HEK293 (cell line): ENCODE data around the gene SLC9A9.

ENCODE experiments used
- CTCF ChIA-PET: fragments of 350-600 bp; formaldehyde crosslinking; extraction: SDS; loops from one replicate; lab custom pipeline; 2021; ENCODE audit warnings: antibody characterized with exemption; lab: Yijun Ruan, JAX
- POLR2A ChIA-PET: fragments of 300-600 bp; formaldehyde crosslinking; extraction: SDS; loops from one replicate; lab custom pipeline; 2020; ENCODE audit warnings: antibody characterized with exemption, inconsistent platforms; lab: Yijun Ruan, JAX
- H3K27ac ChIP-seq: fragments of 200-500 bp; sonication (Bioruptor generic); 2 replicates; pipeline ENCODE4 v1.5.1; 2014; ENCODE audit warnings: low read depth, low read length, control low read depth, inconsistent platforms; ENCODE audit errors: extremely low read depth
- H3K36me3 ChIP-seq, 2 experiments: fragments of 200-500 bp in 1 of 2; sonication (Bioruptor generic) in 1 of 2; 1 replicate in 1 of 2; 2 replicates in 1 of 2; pipeline ENCODE4 v1.5.1; 2014 to 2017; ENCODE audit warnings: inconsistent platforms in 2 of 2, low read length in 2 of 2; ENCODE audit not compliant: control insufficient read depth in 2 of 2, insufficient read depth in 1 of 2
- H3K4me1 ChIP-seq: fragments of 200-500 bp; sonication (Bioruptor generic); 2 replicates; pipeline ENCODE4 v1.5.1; 2014; ENCODE audit warnings: mild to moderate bottlenecking, low read length, inconsistent platforms; ENCODE audit not compliant: control insufficient read depth, insufficient read depth
- H3K4me3 ChIP-seq: 2 replicates; pipeline ENCODE4 v1.5.1; 2011; ENCODE audit warnings: low read depth, mild to moderate bottlenecking, control low read depth, low read length, moderate library complexity
- H3K9me3 ChIP-seq: fragments of 200-500 bp; sonication (Bioruptor generic); 2 replicates; pipeline ENCODE4 v1.5.1; 2014; ENCODE audit warnings: low read depth, low read length, inconsistent platforms; ENCODE audit not compliant: control insufficient read depth, insufficient read depth
- CTCF ChIP-seq: fragments of 450-650 bp; formaldehyde crosslinking; IDR thresholded peaks from 2 replicates; pipeline ENCODE4 v1.5.1; 2016; ENCODE audit warnings: missing biosample characterization, missing genetic modification characterization
- GLIS1 ChIP-seq: fragments of 450-650 bp; formaldehyde crosslinking; IDR thresholded peaks from 2 replicates; pipeline ENCODE4 v1.5.1; 2016; ENCODE audit warnings: missing biosample characterization, missing genetic modification characterization
- KLF9 ChIP-seq: fragments of 450-650 bp; formaldehyde crosslinking; IDR thresholded peaks from 2 replicates; pipeline ENCODE4 v1.5.1; 2016; ENCODE audit warnings: missing biosample characterization, missing genetic modification characterization, low read depth
- ZFHX2 ChIP-seq: fragments of 450-650 bp; formaldehyde crosslinking; conservative IDR thresholded peaks from 2 replicates; pipeline ENCODE4 v1.5.1; 2016; ENCODE audit warnings: missing biosample characterization, missing genetic modification characterization
- ZFP37 ChIP-seq: fragments of 450-650 bp; formaldehyde crosslinking; IDR thresholded peaks from 2 replicates; pipeline ENCODE4 v1.5.1; 2016; ENCODE audit warnings: missing biosample characterization, missing genetic modification characterization
- ZIC2 ChIP-seq: fragments of 450-650 bp; formaldehyde crosslinking; IDR thresholded peaks from 2 replicates; pipeline ENCODE4 v1.5.1; 2016; ENCODE audit warnings: missing biosample characterization, missing genetic modification characterization
- ZNF112 ChIP-seq: fragments of 450-650 bp; formaldehyde crosslinking; IDR thresholded peaks from 2 replicates; pipeline ENCODE4 v1.5.0; 2017; ENCODE audit warnings: missing biosample characterization, missing genetic modification characterization
- ZNF175 ChIP-seq: fragments of 450-650 bp; formaldehyde crosslinking; IDR thresholded peaks from 2 replicates; pipeline ENCODE4 v1.5.1; 2016; ENCODE audit warnings: missing biosample characterization, missing genetic modification characterization
- ZNF324 ChIP-seq: fragments of 450-650 bp; formaldehyde crosslinking; IDR thresholded peaks from 2 replicates; pipeline ENCODE4 v1.5.1; 2016; ENCODE audit warnings: missing biosample characterization, missing genetic modification characterization
- ZNF354C ChIP-seq: fragments of 450-650 bp; formaldehyde crosslinking; IDR thresholded peaks from 2 replicates; pipeline ENCODE4 v1.5.1; 2016; ENCODE audit warnings: missing biosample characterization, missing genetic modification characterization, low read depth, borderline replicate concordance
- ZNF366 ChIP-seq: fragments of 450-650 bp; formaldehyde crosslinking; conservative IDR thresholded peaks from 2 replicates; pipeline ENCODE4 v1.5.1; 2016; ENCODE audit warnings: missing biosample characterization, missing genetic modification characterization
- ZNF426 ChIP-seq: fragments of 450-650 bp; formaldehyde crosslinking; IDR thresholded peaks from 2 replicates; pipeline ENCODE4 v1.5.1; 2017; ENCODE audit warnings: missing biosample characterization, missing genetic modification characterization, mild to moderate bottlenecking, inconsistent platforms, moderate library complexity
- ZNF514 ChIP-seq: fragments of 450-650 bp; formaldehyde crosslinking; IDR thresholded peaks from 2 replicates; pipeline ENCODE4 v1.5.1; 2016; ENCODE audit warnings: missing biosample characterization, missing genetic modification characterization
- ZNF544 ChIP-seq: fragments of 450-650 bp; formaldehyde crosslinking; IDR thresholded peaks from 2 replicates; pipeline ENCODE4 v1.5.0; 2017; ENCODE audit warnings: missing biosample characterization, missing genetic modification characterization
- ZNF548 ChIP-seq: fragments of 450-650 bp; formaldehyde crosslinking; IDR thresholded peaks from 2 replicates; pipeline ENCODE4 v1.5.1; 2016; ENCODE audit warnings: missing biosample characterization, missing genetic modification characterization
- ZNF600 ChIP-seq: fragments of 450-650 bp; formaldehyde crosslinking; IDR thresholded peaks from 2 replicates; pipeline ENCODE4 v1.5.1; 2016; ENCODE audit warnings: missing biosample characterization, missing genetic modification characterization
- ZNF610 ChIP-seq: fragments of 450-650 bp; formaldehyde crosslinking; IDR thresholded peaks from 2 replicates; pipeline ENCODE4 v1.5.1; 2016; ENCODE audit warnings: missing biosample characterization, missing genetic modification characterization, borderline replicate concordance
- ZNF670 ChIP-seq: fragments of 450-650 bp; formaldehyde crosslinking; IDR thresholded peaks from 2 replicates; pipeline ENCODE4 v1.5.1; 2016; ENCODE audit warnings: missing biosample characterization, missing genetic modification characterization, low read depth
- ZNF677 ChIP-seq: fragments of 450-650 bp; IDR thresholded peaks from 2 replicates; pipeline ENCODE4 v1.5.0; 2018; ENCODE audit warnings: missing biosample characterization, mild to moderate bottlenecking, missing genetic modification characterization, moderate library complexity
- ZNF707 ChIP-seq: fragments of 450-650 bp; formaldehyde crosslinking; IDR thresholded peaks from 2 replicates; pipeline ENCODE4 v1.5.1; 2016; ENCODE audit warnings: missing biosample characterization, missing genetic modification characterization
- ZNF785 ChIP-seq: fragments of 450-650 bp; formaldehyde crosslinking; IDR thresholded peaks from 2 replicates; pipeline ENCODE4 v1.5.1; 2016; ENCODE audit warnings: missing biosample characterization, missing genetic modification characterization
- TF ChIP-seq, protein P1 (sequence below): fragments of 450-650 bp; formaldehyde crosslinking; IDR thresholded peaks from 2 replicates; pipeline ENCODE4 v1.5.1; 2016; ENCODE audit warnings: missing biosample characterization, missing genetic modification characterization
- TF ChIP-seq, protein P2 (sequence below): fragments of 450-650 bp; formaldehyde crosslinking; IDR thresholded peaks from 2 replicates; pipeline ENCODE4 v1.5.1; 2016; ENCODE audit warnings: missing biosample characterization, missing genetic modification characterization
- TF ChIP-seq, protein P3 (sequence below): fragments of 450-650 bp; formaldehyde crosslinking; IDR thresholded peaks from 2 replicates; pipeline ENCODE4 v1.5.1; 2016; ENCODE audit warnings: missing biosample characterization, missing genetic modification characterization, borderline replicate concordance

SLC9A9 gene

GRCh38 chr3:143668385-143668784 lies 179.9 kb downstream of the SLC9A9 start:
- ChIA-PET CTCF (no interaction called here), POLR2A (no interaction called here)
- Histone ChIP-seq H3K4me3 (no peak overlapping the region), H3K4me1 (no peaks in the 10 kb centered on the region), H3K9me3 (no peaks in the 10 kb centered on the region), H3K27ac (no peak overlapping the region), H3K36me3 (no peaks in the 10 kb centered on the region)
- TF ChIP-seq ZNF548 (tag by site-specific recombination), result no peak

DNA sequence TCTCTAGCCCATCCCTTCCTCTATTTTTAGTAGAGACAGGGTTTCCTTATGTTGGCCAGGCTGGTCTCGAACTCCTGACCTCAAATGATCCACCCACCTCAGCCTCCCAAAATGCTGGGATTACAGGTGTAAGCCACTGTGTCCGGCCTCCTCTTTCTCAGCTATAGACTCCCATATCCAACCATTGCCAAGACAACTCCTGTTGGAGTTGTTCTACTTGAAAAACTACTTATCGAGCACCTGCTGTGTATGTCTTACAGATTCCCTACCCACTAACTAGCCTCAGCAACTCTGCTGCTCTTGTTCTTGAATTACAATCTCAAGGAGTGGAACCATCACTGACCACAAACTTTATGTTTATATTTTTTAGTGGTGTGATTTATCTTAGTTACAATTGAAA lies 186.6 kb downstream of the SLC9A9 start:
- Histone ChIP-seq H3K36me3 (no peaks in the 10 kb centered on the region), H3K4me3 (no peak overlapping the region), H3K9me3 (no peaks in the 10 kb centered on the region), H3K4me1 (no peaks in the 10 kb centered on the region), H3K27ac (no peak overlapping the region)
- ChIA-PET CTCF (interaction anchor here (2.6 kb wide), 1 partner anchor 13 kb away, joined by 11 read pairs; no protein-coding TSS in a partner anchor), POLR2A (no interaction called here)
- TF ChIP-seq ZIC2 (tag by site-specific recombination) (no peak), ZNF426 (no peak), ZNF514 (tag by site-specific recombination) (no peak), ZFP37 (no peak), ZNF785 (tag by site-specific recombination) (no peak), ZNF670 (tag by site-specific recombination) (no peak), GLIS1 (no peak), CTCF (tag by site-specific recombination) (no peak), ZNF707 (no peak), ZNF544 (tag by site-specific recombination) (no peak), ZNF366 (tag by site-specific recombination) (no peak), KLF9 (tag by site-specific recombination) (no peak), ZNF610 (tag by site-specific recombination) (no peak)
- TF ChIP-seq, protein P1, sequence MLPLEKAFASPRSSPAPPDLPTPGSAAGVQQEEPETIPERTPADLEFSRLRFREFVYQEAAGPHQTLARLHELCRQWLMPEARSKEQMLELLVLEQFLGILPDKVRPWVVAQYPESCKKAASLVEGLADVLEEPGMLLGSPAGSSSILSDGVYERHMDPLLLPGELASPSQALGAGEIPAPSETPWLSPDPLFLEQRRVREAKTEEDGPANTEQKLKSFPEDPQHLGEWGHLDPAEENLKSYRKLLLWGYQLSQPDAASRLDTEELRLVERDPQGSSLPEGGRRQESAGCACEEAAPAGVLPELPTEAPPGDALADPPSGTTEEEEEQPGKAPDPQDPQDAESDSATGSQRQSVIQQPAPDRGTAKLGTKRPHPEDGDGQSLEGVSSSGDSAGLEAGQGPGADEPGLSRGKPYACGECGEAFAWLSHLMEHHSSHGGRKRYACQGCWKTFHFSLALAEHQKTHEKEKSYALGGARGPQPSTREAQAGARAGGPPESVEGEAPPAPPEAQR (tag by site-specific recombination), result no peak
- TF ChIP-seq, protein P2, sequence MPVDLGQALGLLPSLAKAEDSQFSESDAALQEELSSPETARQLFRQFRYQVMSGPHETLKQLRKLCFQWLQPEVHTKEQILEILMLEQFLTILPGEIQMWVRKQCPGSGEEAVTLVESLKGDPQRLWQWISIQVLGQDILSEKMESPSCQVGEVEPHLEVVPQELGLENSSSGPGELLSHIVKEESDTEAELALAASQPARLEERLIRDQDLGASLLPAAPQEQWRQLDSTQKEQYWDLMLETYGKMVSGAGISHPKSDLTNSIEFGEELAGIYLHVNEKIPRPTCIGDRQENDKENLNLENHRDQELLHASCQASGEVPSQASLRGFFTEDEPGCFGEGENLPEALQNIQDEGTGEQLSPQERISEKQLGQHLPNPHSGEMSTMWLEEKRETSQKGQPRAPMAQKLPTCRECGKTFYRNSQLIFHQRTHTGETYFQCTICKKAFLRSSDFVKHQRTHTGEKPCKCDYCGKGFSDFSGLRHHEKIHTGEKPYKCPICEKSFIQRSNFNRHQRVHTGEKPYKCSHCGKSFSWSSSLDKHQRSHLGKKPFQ (tag by site-specific recombination), result no peak

GRCh38 chr3:143658861-143659260 lies 189.4 kb downstream of the SLC9A9 start:
- no peak overlapping the region for H3K27ac ChIP-seq
- POLR2A ChIA-PET, result no interaction called here
- CTCF ChIA-PET, result interaction anchor here (0.5 kb wide), 1 partner anchor 8 kb away, joined by 3 read pairs; no protein-coding TSS in a partner anchor
- H3K9me3 ChIP-seq, result no peaks in the 10 kb centered on the region
- H3K36me3 ChIP-seq, result no peaks in the 10 kb centered on the region
- no peak overlapping the region for H3K4me3 ChIP-seq
- H3K4me1 ChIP-seq, result no peaks in the 10 kb centered on the region
- TF ChIP-seq ZFHX2 (tag by site-specific recombination) (no peak), ZNF175 (tag by site-specific recombination) (no peak), ZNF354C (tag by site-specific recombination) (no peak), ZNF600 (tag by site-specific recombination) (no peak), ZNF112 (tag by site-specific recombination) (no peak), ZNF677 (tag by site-specific recombination) (no peak), ZNF324 (no peak)
- TF ChIP-seq, protein P3, sequence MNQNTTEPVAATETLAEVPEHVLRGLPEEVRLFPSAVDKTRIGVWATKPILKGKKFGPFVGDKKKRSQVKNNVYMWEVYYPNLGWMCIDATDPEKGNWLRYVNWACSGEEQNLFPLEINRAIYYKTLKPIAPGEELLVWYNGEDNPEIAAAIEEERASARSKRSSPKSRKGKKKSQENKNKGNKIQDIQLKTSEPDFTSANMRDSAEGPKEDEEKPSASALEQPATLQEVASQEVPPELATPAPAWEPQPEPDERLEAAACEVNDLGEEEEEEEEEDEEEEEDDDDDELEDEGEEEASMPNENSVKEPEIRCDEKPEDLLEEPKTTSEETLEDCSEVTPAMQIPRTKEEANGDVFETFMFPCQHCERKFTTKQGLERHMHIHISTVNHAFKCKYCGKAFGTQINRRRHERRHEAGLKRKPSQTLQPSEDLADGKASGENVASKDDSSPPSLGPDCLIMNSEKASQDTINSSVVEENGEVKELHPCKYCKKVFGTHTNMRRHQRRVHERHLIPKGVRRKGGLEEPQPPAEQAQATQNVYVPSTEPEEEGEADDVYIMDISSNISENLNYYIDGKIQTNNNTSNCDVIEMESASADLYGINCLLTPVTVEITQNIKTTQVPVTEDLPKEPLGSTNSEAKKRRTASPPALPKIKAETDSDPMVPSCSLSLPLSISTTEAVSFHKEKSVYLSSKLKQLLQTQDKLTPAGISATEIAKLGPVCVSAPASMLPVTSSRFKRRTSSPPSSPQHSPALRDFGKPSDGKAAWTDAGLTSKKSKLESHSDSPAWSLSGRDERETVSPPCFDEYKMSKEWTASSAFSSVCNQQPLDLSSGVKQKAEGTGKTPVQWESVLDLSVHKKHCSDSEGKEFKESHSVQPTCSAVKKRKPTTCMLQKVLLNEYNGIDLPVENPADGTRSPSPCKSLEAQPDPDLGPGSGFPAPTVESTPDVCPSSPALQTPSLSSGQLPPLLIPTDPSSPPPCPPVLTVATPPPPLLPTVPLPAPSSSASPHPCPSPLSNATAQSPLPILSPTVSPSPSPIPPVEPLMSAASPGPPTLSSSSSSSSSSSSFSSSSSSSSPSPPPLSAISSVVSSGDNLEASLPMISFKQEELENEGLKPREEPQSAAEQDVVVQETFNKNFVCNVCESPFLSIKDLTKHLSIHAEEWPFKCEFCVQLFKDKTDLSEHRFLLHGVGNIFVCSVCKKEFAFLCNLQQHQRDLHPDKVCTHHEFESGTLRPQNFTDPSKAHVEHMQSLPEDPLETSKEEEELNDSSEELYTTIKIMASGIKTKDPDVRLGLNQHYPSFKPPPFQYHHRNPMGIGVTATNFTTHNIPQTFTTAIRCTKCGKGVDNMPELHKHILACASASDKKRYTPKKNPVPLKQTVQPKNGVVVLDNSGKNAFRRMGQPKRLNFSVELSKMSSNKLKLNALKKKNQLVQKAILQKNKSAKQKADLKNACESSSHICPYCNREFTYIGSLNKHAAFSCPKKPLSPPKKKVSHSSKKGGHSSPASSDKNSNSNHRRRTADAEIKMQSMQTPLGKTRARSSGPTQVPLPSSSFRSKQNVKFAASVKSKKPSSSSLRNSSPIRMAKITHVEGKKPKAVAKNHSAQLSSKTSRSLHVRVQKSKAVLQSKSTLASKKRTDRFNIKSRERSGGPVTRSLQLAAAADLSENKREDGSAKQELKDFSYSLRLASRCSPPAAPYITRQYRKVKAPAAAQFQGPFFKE (tag by site-specific recombination), result no peak
